HG02623 (cell line): Measurements from ENCODE around the gene TUBA4B.
"Not testable (repeated sequence)": the region's sequence is repeated elsewhere in the genome, so short reads cannot be mapped to it uniquely, and the experiment has no call there.

Experiments
- ATAC-seq: cut with Tn5 transposase; IDR thresholded peaks from one replicate; pipeline ENCODE4 v1.9.1; 2021; ENCODE audit warnings: moderate library complexity; ENCODE audit not compliant: unreplicated experiment

Gene TUBA4B

DNA sequence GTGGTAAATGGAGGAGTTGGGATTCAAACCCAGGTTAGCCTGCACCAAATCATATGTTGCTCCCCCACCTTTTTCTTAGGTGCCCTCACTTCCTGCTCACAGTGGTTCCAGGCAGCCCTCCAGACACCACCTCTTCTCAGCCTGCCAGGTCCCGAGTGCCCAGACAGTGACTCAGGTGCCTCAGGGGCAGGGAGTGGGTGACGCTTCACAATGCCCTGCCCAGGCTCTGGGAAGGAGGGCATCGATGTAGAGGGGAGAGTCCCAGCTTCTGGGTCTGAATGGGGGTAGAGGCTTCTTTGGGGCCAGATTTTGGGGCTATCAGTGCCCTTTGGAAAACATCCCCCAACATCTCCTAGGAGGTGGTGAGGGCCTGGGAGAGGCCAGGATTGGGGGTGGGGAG, 20.9 kb downstream of the TUBA4B start:
- no peak for ATAC-seq

DNA sequence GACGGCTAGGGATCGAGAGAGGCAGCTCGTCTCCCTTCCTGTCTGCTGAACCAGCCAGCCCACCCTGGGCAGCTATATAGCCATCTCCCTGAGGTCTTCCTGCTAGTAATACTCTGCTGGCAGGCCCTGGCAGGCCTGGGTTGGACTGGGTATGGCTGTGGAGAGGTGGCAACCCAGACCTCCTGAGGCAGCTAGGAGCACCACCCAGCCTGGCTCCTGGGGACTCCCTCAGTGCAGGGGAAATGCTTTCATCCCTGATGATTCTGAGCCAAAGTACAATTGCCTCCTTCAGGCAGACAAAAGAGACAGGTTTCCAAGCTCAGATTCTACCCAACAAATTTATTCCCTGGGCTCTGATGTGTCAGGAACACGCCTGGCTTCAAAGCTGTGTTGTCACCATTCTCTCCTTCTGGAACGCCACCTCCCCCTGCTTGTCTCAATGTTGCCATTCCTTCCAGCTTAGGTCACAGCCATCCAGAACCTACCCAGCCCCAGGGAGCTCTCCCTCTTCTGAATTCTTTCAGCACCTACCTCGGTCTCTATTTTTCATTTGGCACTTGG, 21.4 kb downstream of the TUBA4B start:
- ATAC-seq = no peak

- no peak for ATAC-seq
These were observed 24.9 kb downstream of the TUBA4B start for GRCh38 chr2:219277703-219278654.

DNA sequence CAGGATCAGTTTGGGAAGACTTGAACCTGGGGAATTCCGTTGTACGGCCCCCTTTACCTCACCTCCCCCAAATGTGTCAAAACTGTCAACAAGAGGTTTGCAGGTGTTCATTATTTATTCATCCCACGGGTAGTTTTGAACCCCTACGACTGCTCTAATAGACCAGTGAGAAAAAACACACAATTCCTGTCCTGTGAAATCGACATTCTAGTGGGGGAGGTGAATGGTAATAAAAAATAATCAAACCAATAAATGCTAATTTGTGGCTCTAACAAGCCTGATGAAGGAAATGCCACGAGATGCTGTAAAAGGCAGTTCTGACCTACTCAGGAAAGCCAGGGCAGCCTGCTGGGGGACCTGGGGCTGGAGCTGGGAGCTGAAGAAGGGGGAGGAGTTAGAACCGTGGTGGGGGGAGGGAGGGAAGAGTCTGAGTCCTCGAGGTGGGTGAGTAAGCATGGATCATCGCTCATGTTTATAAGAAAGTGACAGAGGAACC, 25.7 kb downstream of the TUBA4B start:
- no peak for ATAC-seq

- ATAC-seq = peak; percentile 81
These were observed 26.3 kb downstream of the TUBA4B start, which contains the start of gene DNAJB2 for GRCh38 chr2:219279151-219279915. TSS of gene DNAJB2 (plus strand) at chr2:219279366. CDS start at chr2:219279834, 468 bp downstream.

DNA sequence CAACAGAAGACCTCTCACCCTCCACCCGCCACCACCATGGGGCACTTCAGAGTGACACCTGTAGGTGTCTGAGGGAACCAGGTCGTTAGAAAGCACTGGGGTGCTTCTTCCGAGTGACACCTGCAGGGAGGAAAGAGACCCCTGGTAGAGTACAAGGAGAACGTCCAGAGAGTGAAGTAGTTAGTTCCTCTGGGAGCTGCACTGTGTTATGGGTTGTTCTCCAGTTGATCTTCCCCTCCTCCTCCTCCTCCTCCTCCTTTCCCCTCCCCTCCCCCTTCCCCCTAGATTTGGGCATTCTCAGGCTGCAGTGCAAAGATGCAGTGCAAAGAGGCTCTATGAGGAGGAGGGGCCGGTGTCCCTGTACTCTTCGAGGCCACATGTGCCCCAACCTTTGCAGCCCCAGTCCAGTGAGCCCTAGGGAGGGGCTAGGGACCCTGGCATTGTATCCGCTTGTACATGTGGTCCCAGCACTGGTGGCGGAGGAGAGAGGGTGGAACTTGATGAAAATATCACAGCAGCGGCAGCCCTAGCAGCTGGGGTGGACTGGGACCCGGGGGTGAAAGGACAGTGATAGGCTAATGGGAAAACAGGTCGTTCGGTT, 27.0 kb downstream of the TUBA4B start:
- no peak for ATAC-seq

DNA sequence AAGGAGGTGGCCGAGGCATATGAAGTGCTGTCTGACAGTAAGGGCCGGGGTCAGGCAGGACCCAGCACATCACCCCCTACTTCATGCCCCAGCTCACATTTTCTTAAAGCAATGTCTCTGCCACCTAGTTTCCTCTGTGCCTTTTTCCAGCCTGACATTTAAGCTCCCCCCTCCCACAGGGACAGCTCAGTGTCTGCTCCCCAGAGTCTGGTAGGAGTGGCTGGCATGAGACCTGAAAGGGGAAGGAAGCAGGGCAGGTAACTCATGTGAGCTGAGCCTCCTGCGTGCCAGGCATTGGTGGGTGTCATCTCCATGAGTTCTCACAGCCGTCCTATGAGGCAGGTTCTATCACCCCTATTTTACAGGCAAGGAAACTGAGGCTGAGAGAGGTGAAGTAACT, 27.6 kb downstream of the TUBA4B start:
- no peak for ATAC-seq

GRCh38 chr2:219281588-219281987, 28.5 kb downstream of the TUBA4B start:
- ATAC-seq = no peak

GRCh38 chr2:219282375-219282774, 29.3 kb downstream of the TUBA4B start:
- no peak for ATAC-seq

DNA sequence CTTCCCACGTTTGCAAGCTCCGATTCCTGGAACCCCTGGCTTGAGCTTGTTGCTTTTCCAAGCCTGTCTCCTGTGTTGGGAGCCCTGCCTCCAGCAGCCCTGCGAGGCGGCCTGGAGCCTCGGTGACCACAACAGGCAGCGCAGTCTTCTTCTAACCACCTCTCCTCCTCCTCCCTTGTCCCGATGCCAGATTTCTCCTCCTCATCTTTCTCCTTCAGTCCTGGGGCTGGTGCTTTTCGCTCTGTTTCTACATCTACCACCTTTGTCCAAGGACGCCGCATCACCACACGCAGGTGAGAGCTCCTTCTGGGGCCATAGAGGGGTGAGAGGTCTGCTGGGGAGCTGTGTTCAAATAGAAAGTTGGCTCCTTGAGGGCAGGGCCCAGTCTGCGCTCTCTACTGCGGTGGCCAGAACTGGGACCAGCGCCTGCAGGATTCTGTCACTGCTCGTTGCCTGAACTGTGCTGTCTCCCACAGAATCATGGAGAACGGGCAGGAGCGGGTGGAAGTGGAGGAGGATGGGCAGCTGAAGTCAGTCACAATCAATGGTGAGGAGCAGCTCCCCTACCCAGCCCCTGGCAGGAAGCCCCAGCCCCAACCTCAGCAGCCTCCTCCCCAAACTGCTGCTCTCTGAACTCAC, 30.0 kb downstream of the TUBA4B start:
- no peak for ATAC-seq

GRCh38 chr2:219284501-219285372, 31.7 kb downstream of the TUBA4B start:
- ATAC-seq = no peak

DNA sequence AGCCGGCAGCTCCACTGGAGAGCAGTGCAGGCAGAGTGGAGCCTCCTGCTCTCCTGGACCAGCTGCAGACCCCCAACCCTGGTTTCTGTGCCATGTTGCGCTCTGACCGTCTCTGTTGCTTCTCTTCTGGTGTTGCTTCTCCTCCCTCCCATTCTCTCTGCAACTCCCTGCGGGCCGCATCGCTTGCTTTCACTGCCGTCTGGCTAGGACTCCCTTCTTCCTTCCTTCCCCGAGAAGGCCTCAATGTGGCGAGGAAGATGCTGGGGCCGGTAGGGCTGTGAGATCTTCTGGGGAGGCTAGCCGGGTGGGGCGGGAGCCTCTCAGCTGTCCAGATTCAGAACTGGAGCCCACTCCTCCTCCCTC, 32.3 kb downstream of the TUBA4B start:
- ATAC-seq = no peak

- ATAC-seq = no peak
These were observed 32.9 kb downstream of the TUBA4B start for GRCh38 chr2:219285894-219286425.

DNA sequence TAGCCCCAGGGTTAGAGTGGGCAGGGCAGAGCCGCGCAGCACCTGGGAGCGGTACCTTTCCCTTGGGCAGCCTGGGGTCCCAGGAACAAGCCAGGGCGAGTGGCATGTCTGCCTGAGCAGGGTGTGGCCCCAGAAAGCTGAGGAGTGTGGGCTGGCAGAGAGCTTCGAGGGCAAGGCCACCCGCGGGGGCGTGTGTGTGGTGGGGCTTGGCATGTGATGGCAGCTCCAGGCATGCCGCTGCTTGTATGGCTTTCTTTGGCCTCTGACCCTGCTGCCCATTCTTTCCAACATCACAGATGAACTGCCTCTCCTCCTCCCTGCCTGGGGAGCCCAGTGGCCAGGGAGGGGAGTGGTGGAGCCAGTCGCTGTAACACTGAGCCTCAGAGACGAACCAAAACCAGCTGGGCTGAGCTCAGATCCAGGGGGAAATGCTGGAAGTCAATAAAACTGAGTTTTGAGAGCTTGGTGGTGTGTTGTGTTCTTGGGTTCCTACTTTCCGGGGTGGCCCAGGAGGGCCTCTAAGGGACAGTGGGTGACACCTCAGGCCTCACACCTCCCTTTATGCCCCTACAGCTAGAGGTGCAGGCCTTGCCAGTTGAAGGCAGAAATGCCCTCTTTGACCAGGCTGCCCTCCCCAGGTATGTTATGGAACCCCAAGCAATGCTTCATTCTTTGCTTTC, 33.5 kb downstream of the TUBA4B start:
- no peak for ATAC-seq

GRCh38 chr2:219287116-219287440, 34.0 kb downstream of the TUBA4B start:
- ATAC-seq = not testable (repeated sequence)

DNA sequence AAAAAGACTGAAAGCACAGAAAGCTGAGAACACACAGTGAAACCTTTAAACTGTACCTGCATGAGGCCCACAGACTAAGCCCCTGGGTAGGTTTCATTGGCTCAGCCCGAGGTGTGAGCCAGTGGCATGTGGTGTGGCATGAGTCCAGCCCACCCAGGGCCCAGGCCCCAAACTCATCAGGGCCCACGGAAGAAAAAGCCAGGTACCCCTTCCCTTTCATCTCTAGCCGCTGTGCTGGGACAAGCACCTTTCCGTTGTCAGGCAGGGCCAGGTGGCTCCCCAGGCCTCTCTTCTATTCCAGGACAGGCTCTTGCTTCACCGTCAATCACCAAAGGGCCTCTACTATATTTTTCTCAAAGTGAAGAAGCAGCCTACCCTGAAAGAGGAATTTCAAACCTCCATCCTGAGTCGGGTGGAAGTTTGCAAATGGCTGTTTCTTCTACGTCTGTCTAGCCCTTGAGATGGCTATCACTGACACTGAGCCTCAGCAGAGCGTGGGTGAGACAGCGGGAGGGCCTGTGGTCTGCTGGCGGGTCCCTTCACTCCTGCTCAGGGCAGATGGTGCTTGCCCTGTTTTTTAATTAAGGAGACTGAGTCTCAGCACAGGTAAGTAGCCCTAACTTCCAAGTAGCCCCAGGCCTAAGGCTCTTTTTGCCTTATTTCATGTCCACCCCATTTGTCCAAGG, 34.7 kb downstream of the TUBA4B start:
- no peak for ATAC-seq

DNA sequence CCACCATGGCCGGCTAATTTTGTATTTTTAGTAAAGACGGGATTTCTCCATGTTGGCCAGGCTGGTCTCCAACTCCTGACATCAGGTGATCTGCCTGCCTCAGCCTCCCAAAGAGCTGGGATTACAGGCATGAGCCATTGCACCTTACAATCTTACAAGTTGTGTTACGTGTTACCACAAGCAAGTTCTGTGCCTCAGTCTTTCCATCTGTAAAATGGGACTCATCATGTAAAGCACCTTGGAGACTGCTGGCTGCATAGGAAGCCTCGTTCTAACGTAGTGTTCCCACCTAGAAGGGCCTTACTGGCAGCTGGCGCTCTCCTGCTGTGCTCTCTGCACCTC, 36.1 kb downstream of the TUBA4B start:
- no peak for ATAC-seq

DNA sequence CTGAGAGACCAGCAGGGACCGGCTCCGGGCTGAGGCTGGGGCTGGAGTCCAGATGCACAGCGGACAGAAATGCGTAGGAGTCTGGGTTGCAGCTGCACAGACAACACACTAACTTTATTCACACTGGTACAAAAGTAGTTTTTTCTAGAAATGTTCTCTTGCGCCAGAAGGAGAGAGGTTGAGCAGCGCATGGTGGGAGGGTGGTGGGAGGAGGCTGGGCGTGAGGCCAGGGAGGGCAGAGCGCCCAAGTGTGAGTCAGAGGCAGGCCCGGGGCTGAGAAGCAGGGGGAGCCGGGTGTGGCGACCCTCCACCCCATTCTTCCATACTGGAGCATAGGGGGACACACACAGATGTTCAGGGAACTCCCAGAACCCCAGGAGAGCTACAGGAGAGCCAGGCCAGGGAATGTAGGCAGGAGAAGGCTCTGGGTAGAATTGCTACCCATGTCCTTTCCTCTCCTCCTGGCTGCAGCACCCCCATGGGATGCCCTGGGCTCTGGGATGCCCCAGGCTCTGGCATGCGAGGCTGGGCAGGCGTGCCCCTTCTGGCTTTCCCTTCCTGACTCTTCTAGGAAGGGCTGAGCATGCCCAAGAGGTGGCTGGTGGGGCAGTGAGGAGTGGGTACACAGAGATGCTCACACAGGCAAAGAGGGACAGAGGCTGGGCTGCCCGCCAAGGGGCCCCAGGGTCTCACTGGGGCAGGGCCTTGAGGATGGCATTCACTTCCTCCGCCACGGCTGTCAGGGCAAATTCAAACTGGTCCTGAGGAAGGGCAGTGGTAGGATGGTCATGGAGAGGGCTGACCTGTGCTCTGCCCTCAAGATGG, 36.7 kb downstream of the TUBA4B start:
- ATAC-seq = no peak
